ENCODE measurements around the gene PPP2R2B. TPM values are rescaled to one million over a fixed set of nuclear protein-coding genes. Genes with fewer than 3 reads are reported as not detected.

The PPP2R2B gene
- total RNA-seq, 1 donor from 2014 or later: 10.0 TPM

GRCh38 chr5:146697211-146697610 is 181.3 kb downstream of the PPP2R2B start:
- H3K4me3 ChIP-seq: no peak overlapping the region
- H3K4me1 ChIP-seq: no peaks in the 10 kb centered on the region
- H3K9me3 ChIP-seq: no peaks in the 10 kb centered on the region
- no peak for DNase-seq (ENCODE audit: low spot score in 2 of 2)
- intact Hi-C loops (cut with DNase I): no loop called here
- H3K27ac ChIP-seq: no peak overlapping the region
- peaks cover 0 to 3% of the 10 kb centered on the region in 2 donors for H3K36me3 ChIP-seq
- no peaks in the 10 kb centered on the region for H3K27me3 ChIP-seq
- TF ChIP-seq CTCF (IDR thresholded peaks at IDR 0.05): no peak

- Histone ChIP-seq H3K9me3 (no peaks in the 10 kb centered on the region), H3K4me1 (no peaks in the 10 kb centered on the region), H3K4me3 (no peak overlapping the region), H3K27ac (no peak overlapping the region), H3K27me3 (no peaks in the 10 kb centered on the region), H3K36me3 (peaks cover 0 to 3% of the 10 kb centered on the region in 2 donors)
- intact Hi-C loops (cut with DNase I): no loop called here
- no peak for DNase-seq (ENCODE audit: low spot score in 2 of 2)
- no peak for TF ChIP-seq CTCF (IDR thresholded peaks at IDR 0.05)
These were observed 182.9 kb downstream of the PPP2R2B start for GRCh38 chr5:146695646-146696045.

GRCh38 chr5:146690880-146691355 is 187.6 kb downstream of the PPP2R2B start:
- Histone ChIP-seq H3K27me3 (no peaks in the 10 kb centered on the region), H3K4me1 (no peaks in the 10 kb centered on the region), H3K27ac (no peak overlapping the region), H3K9me3 (no peaks in the 10 kb centered on the region), H3K4me3 (no peak overlapping the region), H3K36me3 (no peaks in the 10 kb centered on the region)
- no peak for DNase-seq (ENCODE audit: low spot score in 2 of 2)
- TF ChIP-seq CTCF (IDR thresholded peaks at IDR 0.05): no peak
- intact Hi-C loops (cut with DNase I): no loop called here

- no peak for TF ChIP-seq CTCF (IDR thresholded peaks at IDR 0.05)
- no peaks in the 10 kb centered on the region for H3K27me3 ChIP-seq
- H3K9me3 ChIP-seq: no peaks in the 10 kb centered on the region
- H3K4me3 ChIP-seq: no peak overlapping the region
- no peaks in the 10 kb centered on the region for H3K36me3 ChIP-seq
- no peaks in the 10 kb centered on the region for H3K4me1 ChIP-seq
- intact Hi-C loops (cut with DNase I): no loop called here
- H3K27ac ChIP-seq: no peak overlapping the region
- no peak for DNase-seq (ENCODE audit: low spot score in 2 of 2)
These were observed 190.9 kb downstream of the PPP2R2B start for GRCh38 chr5:146687630-146688029.

- H3K27me3 ChIP-seq: no peaks in the 10 kb centered on the region
- TF ChIP-seq CTCF (IDR thresholded peaks at IDR 0.05): no peak
- H3K27ac ChIP-seq: no peak overlapping the region
- DNase-seq (ENCODE audit: low spot score in 2 of 2): no peak
- no peaks in the 10 kb centered on the region for H3K36me3 ChIP-seq
- intact Hi-C loops (cut with DNase I): no loop called here
- H3K4me1 ChIP-seq: peaks cover 0 to 9% of the 10 kb centered on the region in 2 donors
- no peaks in the 10 kb centered on the region for H3K9me3 ChIP-seq
- H3K4me3 ChIP-seq: no peak overlapping the region
These were observed 194.7 kb downstream of the PPP2R2B start for GRCh38 chr5:146683861-146684260.

All from ascending aorta (tissue), 2 donors.